ENCODE data around the gene SERPINA12. TPM values are rescaled to one million over a fixed set of nuclear protein-coding genes. Genes with fewer than 3 reads are reported as not detected.

Gene SERPINA12
- total and polyA plus RNA-seq, 2 experiments from 2014 or later: not detected

GRCh38 chr14:94544726-94545125 lies 35.5 kb upstream of the SERPINA12 start (continued):
- no peak for TF ChIP-seq ZNF462 (CRISPR knock-in tag; IDR thresholded peaks at IDR 0.05)
- TF ChIP-seq JUNB (IDR thresholded peaks at IDR 0.05; ENCODE audit: unreplicated experiment): no peak
- TF ChIP-seq POLR2AphosphoS5 (IDR thresholded peaks at IDR 0.05; ENCODE audit: low read depth): no peak
- TF ChIP-seq CREB1 (CRISPR knock-in tag; IDR thresholded peaks at IDR 0.05; ENCODE audit: low read depth): no peak
- TF ChIP-seq ETS1 (IDR thresholded peaks at IDR 0.05): no peak
- no peak for TF ChIP-seq EZH2phosphoT487 (IDR thresholded peaks at IDR 0.05; ENCODE audit: unreplicated experiment)
- no peak for TF ChIP-seq NANOG (IDR thresholded peaks at IDR 0.05; ENCODE audit: borderline replicate concordance)
- TF ChIP-seq REST (IDR thresholded peaks at IDR 0.05; ENCODE audit: unreplicated experiment): no peak
- TF ChIP-seq STAT1 (IDR thresholded peaks at IDR 0.05; ENCODE audit: unreplicated experiment): no peak
- no peak for TF ChIP-seq ZNF331 (CRISPR knock-in tag; IDR thresholded peaks at IDR 0.05; ENCODE audit: low read depth)
- TF ChIP-seq EZH2 (IDR thresholded peaks at IDR 0.05; ENCODE audit: low read depth, unreplicated experiment): no peak
